ENCODE results near the gene SLC37A1.

DNA sequence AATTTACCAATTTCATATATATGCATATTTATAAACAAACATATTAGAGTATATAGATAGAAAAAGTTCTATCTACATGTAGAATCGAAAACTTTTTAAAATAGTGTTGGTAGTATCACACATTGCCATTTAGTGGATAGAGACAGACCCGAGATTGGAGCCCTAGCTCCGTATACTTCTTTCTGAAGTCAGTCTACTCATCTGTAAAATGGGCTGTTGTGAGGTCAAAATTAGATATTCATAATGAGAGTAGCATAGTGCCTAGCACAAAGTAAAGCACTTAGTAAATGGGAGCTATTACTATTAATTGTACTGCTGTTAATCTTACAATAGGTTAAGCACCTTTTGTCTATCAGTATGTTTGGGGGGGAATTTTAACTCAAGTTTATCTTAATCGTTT lies 13.4 kb upstream of the SLC37A1 start:
- no peak for TF ChIP-seq POLR2A (IDR thresholded peaks at IDR 0.05)
- TF ChIP-seq, protein P1, sequence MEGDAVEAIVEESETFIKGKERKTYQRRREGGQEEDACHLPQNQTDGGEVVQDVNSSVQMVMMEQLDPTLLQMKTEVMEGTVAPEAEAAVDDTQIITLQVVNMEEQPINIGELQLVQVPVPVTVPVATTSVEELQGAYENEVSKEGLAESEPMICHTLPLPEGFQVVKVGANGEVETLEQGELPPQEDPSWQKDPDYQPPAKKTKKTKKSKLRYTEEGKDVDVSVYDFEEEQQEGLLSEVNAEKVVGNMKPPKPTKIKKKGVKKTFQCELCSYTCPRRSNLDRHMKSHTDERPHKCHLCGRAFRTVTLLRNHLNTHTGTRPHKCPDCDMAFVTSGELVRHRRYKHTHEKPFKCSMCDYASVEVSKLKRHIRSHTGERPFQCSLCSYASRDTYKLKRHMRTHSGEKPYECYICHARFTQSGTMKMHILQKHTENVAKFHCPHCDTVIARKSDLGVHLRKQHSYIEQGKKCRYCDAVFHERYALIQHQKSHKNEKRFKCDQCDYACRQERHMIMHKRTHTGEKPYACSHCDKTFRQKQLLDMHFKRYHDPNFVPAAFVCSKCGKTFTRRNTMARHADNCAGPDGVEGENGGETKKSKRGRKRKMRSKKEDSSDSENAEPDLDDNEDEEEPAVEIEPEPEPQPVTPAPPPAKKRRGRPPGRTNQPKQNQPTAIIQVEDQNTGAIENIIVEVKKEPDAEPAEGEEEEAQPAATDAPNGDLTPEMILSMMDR (IDR thresholded peaks at IDR 0.05 in 8 of 11, conservative IDR thresholded peaks at IDR 0.05 in 3 of 11) = no peak

Data from spleen (tissue), 7 donors.